ENCODE results near the gene PITX1.
"Not testable (repeated sequence)": the region's sequence is repeated elsewhere in the genome, so short reads cannot be mapped to it uniquely, and the experiment has no call there.

PITX1 gene

GRCh38 chr5:135005076-135005475 lies 29.0 kb downstream of the PITX1 start:
- no peaks in the 10 kb centered on the region for H3K9me3 ChIP-seq (ENCODE audit: insufficient read depth, low read length)
- no peaks in the 10 kb centered on the region for H3K79me2 ChIP-seq (ENCODE audit: insufficient read depth, low read length)
- H3K4me2 ChIP-seq (ENCODE audit: low read depth, low read length, poor library complexity, severe bottlenecking) = no peak overlapping the region
- no peaks in the 10 kb centered on the region for H3K36me3 ChIP-seq (ENCODE audit: low read length)
- TF ChIP-seq, protein P1, sequence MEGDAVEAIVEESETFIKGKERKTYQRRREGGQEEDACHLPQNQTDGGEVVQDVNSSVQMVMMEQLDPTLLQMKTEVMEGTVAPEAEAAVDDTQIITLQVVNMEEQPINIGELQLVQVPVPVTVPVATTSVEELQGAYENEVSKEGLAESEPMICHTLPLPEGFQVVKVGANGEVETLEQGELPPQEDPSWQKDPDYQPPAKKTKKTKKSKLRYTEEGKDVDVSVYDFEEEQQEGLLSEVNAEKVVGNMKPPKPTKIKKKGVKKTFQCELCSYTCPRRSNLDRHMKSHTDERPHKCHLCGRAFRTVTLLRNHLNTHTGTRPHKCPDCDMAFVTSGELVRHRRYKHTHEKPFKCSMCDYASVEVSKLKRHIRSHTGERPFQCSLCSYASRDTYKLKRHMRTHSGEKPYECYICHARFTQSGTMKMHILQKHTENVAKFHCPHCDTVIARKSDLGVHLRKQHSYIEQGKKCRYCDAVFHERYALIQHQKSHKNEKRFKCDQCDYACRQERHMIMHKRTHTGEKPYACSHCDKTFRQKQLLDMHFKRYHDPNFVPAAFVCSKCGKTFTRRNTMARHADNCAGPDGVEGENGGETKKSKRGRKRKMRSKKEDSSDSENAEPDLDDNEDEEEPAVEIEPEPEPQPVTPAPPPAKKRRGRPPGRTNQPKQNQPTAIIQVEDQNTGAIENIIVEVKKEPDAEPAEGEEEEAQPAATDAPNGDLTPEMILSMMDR (IDR thresholded peaks at IDR 0.05; ENCODE audit: insufficient read depth, low read length, poor library complexity, severe bottlenecking) = no peak
- no peak for TF ChIP-seq EZH2phosphoT487 (conservative IDR thresholded peaks at IDR 0.05; ENCODE audit: low read length)
- H3K27me3 ChIP-seq (ENCODE audit: low read length) = no peaks in the 10 kb centered on the region
- H3K9me2 ChIP-seq (replicated peaks; ENCODE audit: insufficient read depth, low read length) = no peaks in the 10 kb centered on the region
- H3K27ac ChIP-seq (ENCODE audit: low read depth, low read length) = no peak overlapping the region
- H3K9ac ChIP-seq (ENCODE audit: low read length) = no peak overlapping the region
- H3K4me3 ChIP-seq (ENCODE audit: insufficient read depth, low read length, poor library complexity, severe bottlenecking) = no peak overlapping the region
- no peaks in the 10 kb centered on the region for H3F3A ChIP-seq (ENCODE audit: insufficient read depth)
- no peak overlapping the region for H2AFZ ChIP-seq (ENCODE audit: low read depth, low read length, severe bottlenecking)
- no peaks in the 10 kb centered on the region for H4K20me1 ChIP-seq (ENCODE audit: low read depth, low read length)

GRCh38 chr5:135004376-135004775 lies 29.7 kb downstream of the PITX1 start:
- H3F3A ChIP-seq (ENCODE audit: insufficient read depth) = no peaks in the 10 kb centered on the region
- H3K9me2 ChIP-seq (replicated peaks; ENCODE audit: insufficient read depth, low read length) = no peaks in the 10 kb centered on the region
- H4K20me1 ChIP-seq (ENCODE audit: low read depth, low read length) = no peaks in the 10 kb centered on the region
- no peaks in the 10 kb centered on the region for H3K27me3 ChIP-seq (ENCODE audit: low read length)
- no peak overlapping the region for H3K27ac ChIP-seq (ENCODE audit: low read depth, low read length)
- no peaks in the 10 kb centered on the region for H3K36me3 ChIP-seq (ENCODE audit: low read length)
- no peak overlapping the region for H3K4me3 ChIP-seq (ENCODE audit: insufficient read depth, low read length, poor library complexity, severe bottlenecking)
- no peak overlapping the region for H3K4me2 ChIP-seq (ENCODE audit: low read depth, low read length, poor library complexity, severe bottlenecking)
- H2AFZ ChIP-seq (ENCODE audit: low read depth, low read length, severe bottlenecking) = no peak overlapping the region
- TF ChIP-seq, protein P1 (IDR thresholded peaks at IDR 0.05; ENCODE audit: insufficient read depth, low read length, poor library complexity, severe bottlenecking) = no peak
- TF ChIP-seq EZH2phosphoT487 (conservative IDR thresholded peaks at IDR 0.05; ENCODE audit: low read length) = no peak
- H3K9ac ChIP-seq (ENCODE audit: low read length) = no peak overlapping the region
- H3K9me3 ChIP-seq (ENCODE audit: insufficient read depth, low read length) = no peaks in the 10 kb centered on the region
- H3K79me2 ChIP-seq (ENCODE audit: insufficient read depth, low read length) = no peaks in the 10 kb centered on the region

DNA sequence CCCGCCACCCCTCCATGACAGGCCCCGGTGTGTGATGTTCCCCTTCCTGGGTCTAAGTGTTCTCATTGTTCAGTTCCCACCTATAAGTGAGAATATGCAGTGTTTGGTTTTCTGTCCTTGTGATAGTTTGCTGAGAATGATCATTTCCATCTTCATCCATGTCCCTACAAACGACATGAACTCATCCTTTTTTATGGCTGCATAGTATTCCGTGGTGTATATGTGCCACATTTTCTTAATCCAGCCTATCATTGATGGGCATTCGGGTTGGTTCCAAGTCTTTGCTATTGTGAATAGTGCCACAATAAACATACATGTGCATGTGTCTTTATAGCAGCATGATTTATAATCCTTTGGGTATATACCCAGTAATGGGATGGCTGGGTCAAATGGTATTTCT lies 36.0 kb downstream of the PITX1 start:
- not testable (repeated sequence) for H3K4me2 ChIP-seq (ENCODE audit: low read depth, low read length, poor library complexity, severe bottlenecking); H3K36me3 ChIP-seq (ENCODE audit: low read length); H3K4me3 ChIP-seq (ENCODE audit: insufficient read depth, low read length, poor library complexity, severe bottlenecking); H3K27me3 ChIP-seq (ENCODE audit: low read length); H2AFZ ChIP-seq (ENCODE audit: low read depth, low read length, severe bottlenecking); H3F3A ChIP-seq (ENCODE audit: insufficient read depth); H3K79me2 ChIP-seq (ENCODE audit: insufficient read depth, low read length); H3K9ac ChIP-seq (ENCODE audit: low read length); H4K20me1 ChIP-seq (ENCODE audit: low read depth, low read length); H3K27ac ChIP-seq (ENCODE audit: low read depth, low read length); H3K9me3 ChIP-seq (ENCODE audit: insufficient read depth, low read length); H3K9me2 ChIP-seq (replicated peaks; ENCODE audit: insufficient read depth, low read length)

GRCh38 chr5:134997015-134997414 lies 37.0 kb downstream of the PITX1 start:
- Histone ChIP-seq H4K20me1 (ENCODE audit: low read depth, low read length) (no peaks in the 10 kb centered on the region), H3K27ac (ENCODE audit: low read depth, low read length) (no peak overlapping the region)

More at GRCh38 chr5:134997015-134997414, 37.0 kb downstream of the PITX1 start:
- Histone ChIP-seq H3K9me3 (ENCODE audit: insufficient read depth, low read length) (no peaks in the 10 kb centered on the region), H3K4me2 (ENCODE audit: low read depth, low read length, poor library complexity, severe bottlenecking) (no peak overlapping the region), H3K9ac (ENCODE audit: low read length) (no peak overlapping the region), H3K4me3 (ENCODE audit: insufficient read depth, low read length, poor library complexity, severe bottlenecking) (no peak overlapping the region), H3K27me3 (ENCODE audit: low read length) (no peaks in the 10 kb centered on the region), H2AFZ (ENCODE audit: low read depth, low read length, severe bottlenecking) (no peak overlapping the region), H3F3A (ENCODE audit: insufficient read depth) (0 out of 2 replicates have a peak, but pooled peaks cover 4% of the 10 kb centered on the region), H3K79me2 (ENCODE audit: insufficient read depth, low read length) (no peaks in the 10 kb centered on the region), H3K9me2 (replicated peaks; ENCODE audit: insufficient read depth, low read length) (no peaks in the 10 kb centered on the region), H3K36me3 (ENCODE audit: low read length) (no peaks in the 10 kb centered on the region)
- no peak for TF ChIP-seq EZH2phosphoT487 (conservative IDR thresholded peaks at IDR 0.05; ENCODE audit: low read length)
- TF ChIP-seq, protein P1 (IDR thresholded peaks at IDR 0.05; ENCODE audit: insufficient read depth, low read length, poor library complexity, severe bottlenecking) = no peak
